Measurements from ENCODE around the gene CAMTA1.
"Not testable (repeated sequence)": the region's sequence is repeated elsewhere in the genome, so short reads cannot be mapped to it uniquely, and the experiment has no call there.

Gene CAMTA1

GRCh38 chr1:6907676-6908434 is 122.6 kb downstream of the CAMTA1 start:
- DNase-seq (ENCODE audit: low spot score), result no peak

- no peak for DNase-seq (ENCODE audit: low spot score)
These were observed 124.1 kb downstream of the CAMTA1 start for GRCh38 chr1:6909401-6909800.

- no peak for DNase-seq (ENCODE audit: low spot score)
These were observed 124.6 kb downstream of the CAMTA1 start for GRCh38 chr1:6909857-6910256.

- DNase-seq (ENCODE audit: low spot score), result no peak
These were observed 126.0 kb downstream of the CAMTA1 start for GRCh38 chr1:6911021-6911941.

- no peak for DNase-seq (ENCODE audit: low spot score)
These were observed 126.7 kb downstream of the CAMTA1 start for GRCh38 chr1:6911974-6912373.

- DNase-seq (ENCODE audit: low spot score), result no peak
These were observed 127.3 kb downstream of the CAMTA1 start for GRCh38 chr1:6912518-6912917.

GRCh38 chr1:6913086-6913485 is 127.8 kb downstream of the CAMTA1 start:
- DNase-seq (ENCODE audit: low spot score), result no peak

GRCh38 chr1:6914706-6915105 is 129.5 kb downstream of the CAMTA1 start:
- peak; percentile 50 for DNase-seq (ENCODE audit: low spot score)

- DNase-seq (ENCODE audit: low spot score), result no peak
These were observed 130.8 kb downstream of the CAMTA1 start for GRCh38 chr1:6915999-6916565.

GRCh38 chr1:6917067-6917466 is 131.8 kb downstream of the CAMTA1 start:
- DNase-seq (ENCODE audit: low spot score), result no peak

GRCh38 chr1:6918186-6918924 is 133.1 kb downstream of the CAMTA1 start:
- DNase-seq (ENCODE audit: low spot score), result no peak

GRCh38 chr1:6918925-6919511 is 133.8 kb downstream of the CAMTA1 start:
- DNase-seq (ENCODE audit: low spot score), result no peak

GRCh38 chr1:6921506-6921905 is 136.3 kb downstream of the CAMTA1 start:
- not testable (repeated sequence) for DNase-seq (ENCODE audit: low spot score)

- peak; percentile 60 for DNase-seq (ENCODE audit: low spot score)
These were observed 137.1 kb downstream of the CAMTA1 start for GRCh38 chr1:6922096-6922931.

GRCh38 chr1:6923012-6923411 is 137.8 kb downstream of the CAMTA1 start:
- DNase-seq (ENCODE audit: low spot score), result no peak

- DNase-seq (ENCODE audit: low spot score), result no peak
These were observed 138.2 kb downstream of the CAMTA1 start for GRCh38 chr1:6923416-6923815.

GRCh38 chr1:6923955-6924881 is 139.0 kb downstream of the CAMTA1 start:
- no peak for DNase-seq (ENCODE audit: low spot score)

- DNase-seq (ENCODE audit: low spot score), result no peak
These were observed 139.6 kb downstream of the CAMTA1 start for GRCh38 chr1:6924891-6925290.

- DNase-seq (ENCODE audit: low spot score), result no peak
These were observed 142.4 kb downstream of the CAMTA1 start for GRCh38 chr1:6927626-6928025.

Measured in putamen (tissue), 1 donor.